GM18508 (cell line): ENCODE results near the gene ZNF654.

ENCODE experiments used
- ATAC-seq: cut with Tn5 transposase; IDR thresholded peaks from one replicate; pipeline ENCODE4 v1.9.1; 2021; ENCODE audit warnings: moderate number of reproducible peaks; ENCODE audit not compliant: insufficient read depth, unreplicated experiment

ZNF654 gene

DNA sequence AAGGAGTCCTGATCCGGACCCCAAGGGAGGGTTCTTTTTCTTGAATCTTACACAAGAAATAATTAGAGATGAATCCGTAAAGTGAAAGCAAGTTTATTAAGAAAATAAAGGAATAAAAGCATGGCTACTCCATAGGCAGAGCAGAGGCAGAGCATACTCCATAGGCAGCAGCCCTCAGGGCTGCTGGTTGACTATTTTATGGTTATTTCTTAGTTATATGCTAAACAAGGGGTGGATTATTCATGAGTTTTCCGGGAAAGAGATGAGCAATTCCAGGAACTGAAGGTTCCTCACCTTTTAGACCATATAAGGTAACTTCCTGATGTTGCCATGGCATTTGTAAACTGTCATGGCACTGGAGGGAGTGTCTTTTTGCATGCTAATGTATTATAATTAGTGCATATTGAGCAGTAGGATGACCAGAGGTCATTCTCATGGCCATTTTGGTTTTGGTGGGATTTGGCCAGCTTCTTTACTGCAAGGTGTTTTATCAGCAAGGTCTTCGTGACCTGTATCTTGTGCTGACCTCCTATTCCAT lies 132.9 kb downstream of the ZNF654 start:
- ATAC-seq: no peak

GRCh38 chr3:88192631-88193030 lies 133.6 kb downstream of the ZNF654 start:
- no peak for ATAC-seq
